Mesodermal cell (in vitro differentiated cells): ENCODE measurements around the gene TMEM273.

ENCODE experiments used
- H3K27ac ChIP-seq: 2 replicates; pipeline ENCODE4 v1.7.0; 2013; ENCODE audit warnings: mild to moderate bottlenecking, low read depth, low read length, moderate library complexity; ENCODE audit not compliant: severe bottlenecking
- H3K36me3 ChIP-seq: 2 replicates; pipeline ENCODE4 v1.7.1; 2013; ENCODE audit warnings: mild to moderate bottlenecking, low read length, moderate library complexity; ENCODE audit not compliant: control insufficient read depth, insufficient read depth
- H3K4me1 ChIP-seq: one replicate; pipeline ENCODE4 v1.7.1; 2013; ENCODE audit warnings: mild to moderate bottlenecking, low read length; ENCODE audit not compliant: insufficient read depth, control insufficient read depth, poor library complexity, severe bottlenecking
- H3K4me3 ChIP-seq: 2 replicates; pipeline ENCODE4 v1.7.0; 2013; ENCODE audit warnings: low read length, control low read depth, mild to moderate bottlenecking; ENCODE audit not compliant: insufficient read depth, poor library complexity, severe bottlenecking; ENCODE audit errors: extremely low read depth
- H3K9me3 ChIP-seq: 2 replicates; pipeline ENCODE4 v1.7.1; 2013; ENCODE audit warnings: mild to moderate bottlenecking, low read length, moderate library complexity; ENCODE audit not compliant: control insufficient read depth
- WGBS, 2 experiments: methylation state at CpG; one replicate each; pipeline ENCODE4 v1.1.5; 2013; ENCODE audit warnings: missing lambda C conversion rate in 2 of 2; ENCODE audit not compliant: insufficient coverage in 2 of 2; 5-methylcytosine and 5-hydroxymethylcytosine counted together

Gene TMEM273

GRCh38 chr10:49115796-49116508 lies 72.2 kb downstream of the TMEM273 start:
- H3K27ac ChIP-seq, result no peak overlapping the region
- H3K4me3 ChIP-seq, result peak overlapping the region; percentile 5
- no peaks in the 10 kb centered on the region for H3K36me3 ChIP-seq
- H3K9me3 ChIP-seq, result no peaks in the 10 kb centered on the region
- peaks cover 6% of the 10 kb centered on the region for H3K4me1 ChIP-seq
- 69 to 83% methylated on average over 7 to 12 of the region's 14 CpGs for WGBS, 2 experiments

- 3 to 6% methylated on average over 47 to 82 of the region's 95 CpGs for WGBS, 2 experiments
Observed at GRCh38 chr10:49115015-49115795, 73.0 kb downstream of the TMEM273 start, which contains the start of gene VSTM4. Gene VSTM4, minus strand, starts transcription at chr10:49115522. Its CDS starts 37 bp downstream, at chr10:49115485.

GRCh38 chr10:49114718-49115014 lies 73.5 kb downstream of the TMEM273 start:
- Histone ChIP-seq H3K4me3 (peak overlapping the region; percentile 41), H3K27ac (no peak overlapping the region), H3K9me3 (no peaks in the 10 kb centered on the region), H3K4me1 (peaks cover under 1% of the 10 kb centered on the region), H3K36me3 (no peaks in the 10 kb centered on the region)
- 34 to 52% methylated on average over 8 of the region's 9 CpGs for WGBS, 2 experiments

More at GRCh38 chr10:49115015-49115795, 73.0 kb downstream of the TMEM273 start, which contains the start of gene VSTM4:
- H3K9me3 ChIP-seq, result no peaks in the 10 kb centered on the region
- H3K4me3 ChIP-seq, result peak within 1 kb of the TSS; percentile 41
- H3K27ac ChIP-seq, result no peak within 1 kb of the TSS
- H3K4me1 ChIP-seq, result peaks cover 6% of the 10 kb centered on the region
- no peaks in the 10 kb centered on the region for H3K36me3 ChIP-seq

- WGBS, 2 experiments, result 88 to 100% methylated on average over 2 to 3 of the region's 3 CpGs
- Histone ChIP-seq H3K27ac (no peak overlapping the region), H3K4me3 (no peak overlapping the region), H3K4me1 (no peaks in the 10 kb centered on the region), H3K9me3 (no peaks in the 10 kb centered on the region), H3K36me3 (no peaks in the 10 kb centered on the region)
Observed at GRCh38 chr10:49113741-49114141, 74.5 kb downstream of the TMEM273 start.

- Histone ChIP-seq H3K36me3 (no peaks in the 10 kb centered on the region), H3K4me1 (no peaks in the 10 kb centered on the region), H3K27ac (no peak overlapping the region), H3K9me3 (no peaks in the 10 kb centered on the region), H3K4me3 (no peak overlapping the region)
- 61 to 85% methylated on average over 2 of the region's 3 CpGs for WGBS, 2 experiments
Observed at GRCh38 chr10:49112851-49113250, 75.3 kb downstream of the TMEM273 start.

- 77 to 95% methylated on average over 2 to 3 of the region's 3 CpGs for WGBS, 2 experiments
- Histone ChIP-seq H3K4me1 (no peaks in the 10 kb centered on the region), H3K27ac (no peak overlapping the region), H3K9me3 (no peaks in the 10 kb centered on the region), H3K4me3 (no peak overlapping the region), H3K36me3 (no peaks in the 10 kb centered on the region)
Observed at GRCh38 chr10:49112098-49112497, 76.1 kb downstream of the TMEM273 start.

- Histone ChIP-seq H3K9me3 (no peaks in the 10 kb centered on the region), H3K36me3 (no peaks in the 10 kb centered on the region), H3K27ac (no peak overlapping the region), H3K4me3 (no peak overlapping the region), H3K4me1 (no peaks in the 10 kb centered on the region)
- WGBS, 2 experiments, result 92 to 95% methylated on average over 5 to 6 of the region's 8 CpGs
Observed at GRCh38 chr10:49111320-49111698, 76.9 kb downstream of the TMEM273 start.

- Histone ChIP-seq H3K4me1 (no peaks in the 10 kb centered on the region), H3K36me3 (no peaks in the 10 kb centered on the region), H3K9me3 (no peaks in the 10 kb centered on the region), H3K27ac (no peak overlapping the region), H3K4me3 (no peak overlapping the region)
- 93 to 94% methylated on average over 3 of the region's 4 CpGs for WGBS, 2 experiments
Observed at GRCh38 chr10:49110684-49111319, 77.4 kb downstream of the TMEM273 start.

GRCh38 chr10:49109669-49110340 lies 78.4 kb downstream of the TMEM273 start:
- 76 to 82% methylated on average over 8 to 9 of the region's 9 CpGs for WGBS, 2 experiments
- Histone ChIP-seq H3K9me3 (no peaks in the 10 kb centered on the region), H3K4me1 (no peaks in the 10 kb centered on the region), H3K4me3 (no peak overlapping the region), H3K36me3 (no peaks in the 10 kb centered on the region), H3K27ac (no peak overlapping the region)

GRCh38 chr10:49108656-49109055 lies 79.5 kb downstream of the TMEM273 start:
- no peaks in the 10 kb centered on the region for H3K9me3 ChIP-seq
- 95 to 98% methylated on average over 6 to 7 of the region's 7 CpGs for WGBS, 2 experiments
- no peaks in the 10 kb centered on the region for H3K4me1 ChIP-seq
- H3K27ac ChIP-seq, result no peak overlapping the region
- H3K4me3 ChIP-seq, result no peak overlapping the region
- H3K36me3 ChIP-seq, result no peaks in the 10 kb centered on the region
